HEK293 (cell line): ENCODE results near the gene SLC39A13.

Experiments used
- ATF2 ChIP-seq: fragments of 450-650 bp; formaldehyde crosslinking; IDR thresholded peaks from 2 replicates; pipeline ENCODE4 v1.5.1; 2016; ENCODE audit warnings: missing biosample characterization, missing genetic modification characterization, low read depth
- CTCF ChIP-seq: fragments of 450-650 bp; formaldehyde crosslinking; IDR thresholded peaks from 2 replicates; pipeline ENCODE4 v1.5.1; 2016; ENCODE audit warnings: missing biosample characterization, missing genetic modification characterization
- KLF9 ChIP-seq: fragments of 450-650 bp; formaldehyde crosslinking; IDR thresholded peaks from 2 replicates; pipeline ENCODE4 v1.5.1; 2016; ENCODE audit warnings: missing biosample characterization, missing genetic modification characterization, low read depth
- PRDM10 ChIP-seq: fragments of 450-650 bp; formaldehyde crosslinking; IDR thresholded peaks from 2 replicates; pipeline ENCODE4 v1.5.1; 2016; ENCODE audit warnings: missing biosample characterization, missing genetic modification characterization
- REPIN1 ChIP-seq: fragments of 450-650 bp; formaldehyde crosslinking; IDR thresholded peaks from 2 replicates; pipeline ENCODE4 v1.5.1; 2017; ENCODE audit warnings: missing biosample characterization, missing genetic modification characterization, low read depth
- REST ChIP-seq: fragments of 450-650 bp; formaldehyde crosslinking; IDR thresholded peaks from 2 replicates; pipeline ENCODE4 v1.5.1; 2016; ENCODE audit warnings: missing biosample characterization, missing genetic modification characterization
- YY1 ChIP-seq: fragments of 450-650 bp; formaldehyde crosslinking; IDR thresholded peaks from 2 replicates; pipeline ENCODE4 v1.5.1; 2018; ENCODE audit warnings: missing biosample characterization, missing genetic modification characterization
- ZNF211 ChIP-seq: fragments of 450-650 bp; formaldehyde crosslinking; IDR thresholded peaks from 2 replicates; pipeline ENCODE4 v1.5.1; 2016; ENCODE audit warnings: low read depth, missing biosample characterization, missing genetic modification characterization
- ZNF24 ChIP-seq: fragments of 450-650 bp; formaldehyde crosslinking; IDR thresholded peaks from 2 replicates; pipeline ENCODE4 v1.5.1; 2016; ENCODE audit warnings: missing biosample characterization, missing genetic modification characterization
- ZNF280C ChIP-seq: fragments of 450-650 bp; formaldehyde crosslinking; IDR thresholded peaks from 2 replicates; pipeline ENCODE4 v1.5.1; 2016; ENCODE audit warnings: missing biosample characterization, missing genetic modification characterization
- ZNF416 ChIP-seq: fragments of 450-650 bp; formaldehyde crosslinking; IDR thresholded peaks from 2 replicates; pipeline ENCODE4 v1.5.1; 2016; ENCODE audit warnings: missing biosample characterization, missing genetic modification characterization
- ZNF623 ChIP-seq: fragments of 450-650 bp; formaldehyde crosslinking; IDR thresholded peaks from 2 replicates; pipeline ENCODE4 v1.5.1; 2016; ENCODE audit warnings: missing biosample characterization, missing genetic modification characterization

- TF ChIP-seq CTCF (no peak), ZNF211 (no peak), ZNF416 (tag by site-specific recombination) (no peak), YY1 (tag by site-specific recombination) (no peak), KLF9 (no peak), ZNF24 (no peak), ATF2 (tag by site-specific recombination) (no peak), REPIN1 (tag by site-specific recombination) (no peak), ZNF280C (tag by site-specific recombination) (no peak), REST (tag by site-specific recombination) (no peak), PRDM10 (tag by site-specific recombination) (no peak), ZNF623 (tag by site-specific recombination) (no peak)
These were observed 36.0 kb upstream of the SLC39A13 start for GRCh38 chr11:47372422-47372821.
